Neural progenitor cell (in vitro differentiated cells): ENCODE results near the gene CHD2. TPM values are rescaled to one million over a fixed set of nuclear protein-coding genes. Genes with fewer than 3 reads are reported as not detected.

Source experiments
- DNase-seq: peaks from one replicate; pipeline ENCODE4 v3.0.0-alpha.2; 2016; ENCODE audit warnings: low spot score
- H2AFZ ChIP-seq: fragments of 200-600 bp; sonication (generic); replicated peaks from 2 replicates; pipeline ENCODE4 v1.6.1; 2016; ENCODE audit warnings: antibody characterized with exemption
- H3F3A ChIP-seq: fragments of 200-600 bp; sonication (generic); 2 replicates; pipeline ENCODE4 v1.6.1; 2016; ENCODE audit warnings: antibody characterized with exemption, low read depth
- H3K27ac ChIP-seq: fragments of 200-600 bp; sonication (generic); 2 replicates; pipeline ENCODE4 v1.5.1; 2016; ENCODE audit warnings: mild to moderate bottlenecking
- H3K27me3 ChIP-seq: fragments of 200-600 bp; sonication (generic); 2 replicates; pipeline ENCODE4 v1.6.1; 2016; ENCODE audit warnings: mild to moderate bottlenecking, moderate library complexity
- H3K36me3 ChIP-seq: fragments of 200-600 bp; sonication (generic); 2 replicates; pipeline ENCODE4 v1.5.1; 2016
- H3K4me1 ChIP-seq: fragments of 200-600 bp; sonication (generic); 2 replicates; pipeline ENCODE4 v1.6.1; 2016; ENCODE audit warnings: mixed run types
- H3K4me2 ChIP-seq: fragments of 200-600 bp; sonication (generic); 2 replicates; pipeline ENCODE4 v1.6.1; 2016
- H3K4me3 ChIP-seq: fragments of 200-600 bp; sonication (generic); 2 replicates; pipeline ENCODE4 v1.5.1; 2016
- H3K79me2 ChIP-seq: fragments of 200-600 bp; sonication (generic); 2 replicates; pipeline ENCODE4 v1.6.1; 2016; ENCODE audit warnings: low read depth
- H3K9ac ChIP-seq: fragments of 200-600 bp; sonication (generic); 2 replicates; pipeline ENCODE4 v1.6.1; 2016
- H3K9me3 ChIP-seq: fragments of 200-600 bp; sonication (generic); 2 replicates; pipeline ENCODE4 v1.5.1; 2016; ENCODE audit warnings: low read depth
- H4K20me1 ChIP-seq: fragments of 200-600 bp; sonication (generic); 2 replicates; pipeline ENCODE4 v1.6.1; 2016; ENCODE audit warnings: low read depth
- H3K27ac Mint-ChIP-seq: 3 replicates; pipeline ENCODE4 v1.8.0; 2021; ENCODE audit warnings: mixed read lengths
- H3K27me3 Mint-ChIP-seq: 2 replicates; pipeline ENCODE4 v1.8.0; 2022; ENCODE audit warnings: low read depth, mild to moderate bottlenecking, inconsistent platforms, moderate library complexity, mixed read lengths; ENCODE audit not compliant: insufficient read depth
- H3K36me3 Mint-ChIP-seq: 3 replicates; pipeline ENCODE4 v1.8.0; 2021; ENCODE audit warnings: mixed read lengths
- H3K4me1 Mint-ChIP-seq: 3 replicates; pipeline ENCODE4 v1.8.0; 2021; ENCODE audit warnings: mixed read lengths
- H3K4me3 Mint-ChIP-seq: 3 replicates; pipeline ENCODE4 v1.8.0; 2021; ENCODE audit warnings: mild to moderate bottlenecking, moderate library complexity, mixed read lengths
- H3K9me3 Mint-ChIP-seq: 3 replicates; pipeline ENCODE4 v1.8.0; 2020; ENCODE audit warnings: mixed read lengths
- CTCF ChIP-seq: fragments of 200-600 bp; sonication (generic); IDR thresholded peaks from 2 replicates; pipeline ENCODE4 v1.5.1; 2017; ENCODE audit warnings: antibody characterized with exemption, mild to moderate bottlenecking
- EZH2 ChIP-seq: fragments of 200-600 bp; sonication (generic); IDR thresholded peaks from 2 replicates; pipeline ENCODE4 v1.6.1; 2017; ENCODE audit warnings: antibody characterized with exemption, mild to moderate bottlenecking, moderate library complexity
- EZH2phosphoT487 ChIP-seq: fragments of 200-600 bp; sonication (generic); IDR thresholded peaks from 2 replicates; pipeline ENCODE4 v1.6.1; 2017; ENCODE audit warnings: antibody characterized with exemption
- total RNA-seq: library from RNA; depleted of rRNA; stranded (reverse); fragments of >200 nt; gene quantifications from 2 replicates; pipeline ENCODE4 v1.2.3, GENCODE V29; 2015; ENCODE audit warnings: low replicate concordance

CHD2 gene
- total RNA-seq, 1 donor from 2014 or later = 128 TPM

- TF ChIP-seq EZH2phosphoT487 = no peak
- no peak for TF ChIP-seq EZH2
- no peak for TF ChIP-seq CTCF
- Mint-ChIP-seq H3K27ac (peak overlapping the region; percentile 89), H3K4me1 (peaks cover 4% of the 10 kb centered on the region), H3K27me3 (peaks cover 6% of the 10 kb centered on the region), H3K9me3 (peaks cover 15% of the 10 kb centered on the region), H3K4me3 (no peak overlapping the region), H3K36me3 (peaks cover 60% of the 10 kb centered on the region)
- no peaks in the 10 kb centered on the region for H3K27me3 ChIP-seq
- no peak overlapping the region for H3K9ac ChIP-seq
- no peaks in the 10 kb centered on the region for H3K9me3 ChIP-seq
- H3K79me2 ChIP-seq = peaks cover 92% of the 10 kb centered on the region
- DNase-seq = no peak
- H3K4me3 ChIP-seq = no peak overlapping the region
- H3K27ac ChIP-seq = peak overlapping the region; percentile 53
- peaks cover 14% of the 10 kb centered on the region for H3K36me3 ChIP-seq
- no peaks in the 10 kb centered on the region for H3K4me1 ChIP-seq
- H4K20me1 ChIP-seq = peaks cover 100% of the 10 kb centered on the region
- no peak overlapping the region for H3K4me2 ChIP-seq
- H3F3A ChIP-seq = peaks cover 80% of the 10 kb centered on the region
- H2AFZ ChIP-seq = no peak overlapping the region
Observed at GRCh38 chr15:93049914-93050578, 149.9 kb downstream of the CHD2 start.

GRCh38 chr15:93050648-93051047, 150.5 kb downstream of the CHD2 start:
- Mint-ChIP-seq H3K9me3 (peaks cover 15% of the 10 kb centered on the region), H3K36me3 (peaks cover 56% of the 10 kb centered on the region), H3K4me3 (no peak overlapping the region), H3K27me3 (peaks cover 6% of the 10 kb centered on the region), H3K27ac (peak overlapping the region; percentile 89), H3K4me1 (peaks cover 4% of the 10 kb centered on the region)
- H3K4me1 ChIP-seq = no peaks in the 10 kb centered on the region
- H3K27me3 ChIP-seq = no peaks in the 10 kb centered on the region
- H3K4me3 ChIP-seq = no peak overlapping the region
- H3K9ac ChIP-seq = no peak overlapping the region
- DNase-seq = no peak
- H3K27ac ChIP-seq = peak overlapping the region; percentile 53
- H3K79me2 ChIP-seq = peaks cover 98% of the 10 kb centered on the region
- peaks cover 76% of the 10 kb centered on the region for H3F3A ChIP-seq
- TF ChIP-seq EZH2 (no peak), EZH2phosphoT487 (no peak), CTCF (no peak)
- H3K9me3 ChIP-seq = no peaks in the 10 kb centered on the region
- peaks cover 100% of the 10 kb centered on the region for H4K20me1 ChIP-seq
- no peak overlapping the region for H2AFZ ChIP-seq
- H3K36me3 ChIP-seq = peaks cover 13% of the 10 kb centered on the region
- no peak overlapping the region for H3K4me2 ChIP-seq

- Histone ChIP-seq H3K9ac (no peak overlapping the region), H3K4me3 (no peak overlapping the region), H3K27ac (peak overlapping the region; percentile 53), H3K9me3 (no peaks in the 10 kb centered on the region), H4K20me1 (peaks cover 100% of the 10 kb centered on the region), H3F3A (peaks cover 76% of the 10 kb centered on the region), H3K4me2 (no peak overlapping the region), H3K4me1 (no peaks in the 10 kb centered on the region), H3K36me3 (peaks cover 5% of the 10 kb centered on the region), H2AFZ (no peak overlapping the region), H3K27me3 (no peaks in the 10 kb centered on the region), H3K79me2 (peaks cover 100% of the 10 kb centered on the region)
- no peak overlapping the region for H3K27ac Mint-ChIP-seq
- peaks cover 50% of the 10 kb centered on the region for H3K36me3 Mint-ChIP-seq
- H3K9me3 Mint-ChIP-seq = peaks cover 8% of the 10 kb centered on the region
- no peak overlapping the region for H3K4me3 Mint-ChIP-seq
- peaks cover 3% of the 10 kb centered on the region for H3K27me3 Mint-ChIP-seq
- TF ChIP-seq CTCF (no peak), EZH2phosphoT487 (no peak), EZH2 (no peak)
- peaks cover 10% of the 10 kb centered on the region for H3K4me1 Mint-ChIP-seq
- DNase-seq = no peak
Observed at GRCh38 chr15:93051236-93052089, 151.3 kb downstream of the CHD2 start.
